RKO (cell line): ENCODE results near the gene ENTPD5.
"Not testable (repeated sequence)": the region's sequence is repeated elsewhere in the genome, so short reads cannot be mapped to it uniquely, and the experiment has no call there.

Source experiments
- DNase-seq: peaks from one replicate; pipeline ENCODE4 v3.0.0-alpha.2; 2016; ENCODE audit warnings: low spot score

The ENTPD5 gene

GRCh38 chr14:73944432-73945158 is 74.5 kb downstream of the ENTPD5 start:
- DNase-seq, result no peak

- DNase-seq, result no peak
Measured at GRCh38 chr14:73943083-73943482, 76.0 kb downstream of the ENTPD5 start.

DNA sequence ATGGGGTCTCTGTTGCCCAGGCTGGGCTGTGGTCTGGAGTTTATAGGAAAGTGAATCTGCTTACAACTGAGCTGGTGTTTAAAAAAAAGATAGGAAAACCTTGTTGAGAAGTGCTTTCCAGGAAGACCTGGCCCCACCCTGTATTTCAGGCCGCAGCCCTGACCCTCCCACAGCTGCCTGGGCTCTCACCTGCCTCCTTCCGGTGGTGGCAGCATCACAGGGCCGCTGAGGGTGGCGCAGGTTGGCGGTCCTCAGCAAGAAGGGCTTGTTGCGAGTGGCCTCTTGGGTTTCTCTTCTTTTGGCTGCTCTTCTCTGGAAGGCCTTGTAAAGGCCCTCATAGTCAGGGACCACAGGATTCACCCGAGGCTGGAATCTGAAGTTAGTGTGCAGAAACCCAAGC is 76.9 kb downstream of the ENTPD5 start:
- no peak for DNase-seq

GRCh38 chr14:73937012-73937411 is 82.1 kb downstream of the ENTPD5 start:
- DNase-seq, result no peak

DNA sequence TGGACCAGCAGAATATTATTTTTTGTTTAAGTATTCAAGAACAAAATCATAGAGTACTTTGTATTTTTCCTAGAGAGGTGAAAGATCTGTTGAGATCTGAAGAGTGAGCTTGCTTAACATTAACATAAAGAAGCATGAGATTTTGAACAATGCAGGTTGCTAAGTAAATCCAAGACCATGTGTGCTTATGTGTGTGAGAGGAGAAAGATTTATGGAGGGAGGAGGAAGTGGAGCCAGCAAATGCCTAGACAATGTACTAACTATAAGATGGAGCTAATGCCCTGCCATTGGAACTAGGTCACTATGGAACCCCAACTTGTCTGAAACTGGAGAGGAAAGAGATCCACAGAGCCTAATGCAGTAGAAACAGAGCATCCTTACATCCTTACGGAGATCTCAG is 82.5 kb downstream of the ENTPD5 start:
- no peak for DNase-seq

GRCh38 chr14:73935666-73936065 is 83.4 kb downstream of the ENTPD5 start:
- DNase-seq, result peak; percentile 41

DNA sequence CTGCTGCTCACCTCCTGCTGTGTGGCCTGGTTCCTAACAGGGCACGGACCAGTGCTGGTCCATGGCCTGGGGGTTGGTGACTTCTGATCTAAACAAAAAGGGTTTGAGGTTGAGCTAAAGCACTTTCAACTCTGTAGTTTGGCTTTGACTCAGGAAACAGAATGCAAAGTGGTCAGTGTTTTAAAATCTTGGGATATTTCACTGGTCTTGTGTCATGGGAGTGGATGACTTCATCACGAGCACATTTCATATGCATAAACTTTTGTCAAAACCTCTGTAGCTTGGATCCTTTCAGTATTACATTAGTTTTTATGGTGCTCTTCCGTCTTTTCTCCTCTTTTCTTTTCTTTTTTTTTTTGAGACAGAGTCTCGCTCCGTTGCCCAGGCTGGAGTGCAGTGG is 94.8 kb downstream of the ENTPD5 start:
- DNase-seq, result peak; percentile 11

DNA sequence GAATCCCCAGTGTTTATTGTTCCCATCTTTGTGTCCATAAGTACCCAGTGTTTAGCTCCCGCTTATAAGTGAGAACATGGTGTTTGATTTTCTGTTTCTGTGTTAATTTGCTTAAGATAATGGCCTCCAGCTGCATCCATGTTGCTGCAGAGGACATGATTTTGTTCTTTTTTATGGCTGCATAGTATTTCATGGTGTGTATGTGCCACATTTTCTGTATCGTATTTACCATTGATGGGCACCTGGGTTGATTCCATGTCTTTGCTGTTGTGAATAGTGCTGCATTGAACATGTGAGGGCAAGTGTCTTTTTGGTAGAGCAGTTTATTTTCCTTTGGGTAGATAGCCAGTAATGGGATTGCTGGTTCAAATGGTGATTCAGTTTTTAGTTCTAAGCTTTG is 99.6 kb downstream of the ENTPD5 start:
- not testable (repeated sequence) for DNase-seq

DNA sequence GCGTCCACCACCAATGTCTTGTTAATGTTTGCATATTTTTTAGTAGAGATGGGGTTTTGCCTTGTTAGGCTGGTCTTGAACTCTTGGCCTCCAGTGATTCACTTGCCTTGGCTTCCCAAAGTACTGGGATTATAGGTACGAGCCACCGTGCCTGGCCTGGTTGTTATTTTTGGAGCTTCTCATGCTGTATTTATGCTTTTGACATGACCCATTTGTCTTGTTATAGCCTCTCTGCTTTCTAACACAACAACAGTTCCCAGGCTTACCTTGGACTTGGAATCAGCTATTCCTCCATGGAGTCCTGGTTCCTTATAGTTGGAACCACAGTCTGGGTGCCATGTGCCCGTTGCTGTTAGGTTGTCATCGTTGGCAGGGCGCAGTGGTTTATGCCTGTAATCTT is 102.8 kb downstream of the ENTPD5 start:
- no peak for DNase-seq

GRCh38 chr14:73913256-73913655 is 105.8 kb downstream of the ENTPD5 start:
- no peak for DNase-seq

- no peak for DNase-seq
Measured at GRCh38 chr14:73909681-73910080, 109.4 kb downstream of the ENTPD5 start.
